ENCODE measurements around the gene MXRA7. TPM values are rescaled to one million over a fixed set of nuclear protein-coding genes. Genes with fewer than 3 reads are reported as not detected.

The MXRA7 gene
- total RNA-seq, 4 donors from 2014 or later = 44.5 to 67.8 (median 56.9) TPM

- Histone ChIP-seq H3K27ac (peak overlapping the region; percentile 88), H3K36me3 (peaks cover 14% of the 10 kb centered on the region), H3K4me3 (peak overlapping the region; percentile 75), H3K27me3 (no peaks in the 10 kb centered on the region), H3K9me3 (no peaks in the 10 kb centered on the region), H3K4me1 (peaks cover 32% of the 10 kb centered on the region)
- 38% methylated on average over 19 of the region's 29 CpGs for WGBS
- peak; percentile 88 for DNase-seq (ENCODE audit: low spot score in 2 of 2)
- TF ChIP-seq POLR2AphosphoS5 (IDR thresholded peaks at IDR 0.05) (no peak), EP300 (IDR thresholded peaks at IDR 0.05) (no peak), POLR2A (IDR thresholded peaks at IDR 0.05) (no peak)
- TF ChIP-seq, protein P1, sequence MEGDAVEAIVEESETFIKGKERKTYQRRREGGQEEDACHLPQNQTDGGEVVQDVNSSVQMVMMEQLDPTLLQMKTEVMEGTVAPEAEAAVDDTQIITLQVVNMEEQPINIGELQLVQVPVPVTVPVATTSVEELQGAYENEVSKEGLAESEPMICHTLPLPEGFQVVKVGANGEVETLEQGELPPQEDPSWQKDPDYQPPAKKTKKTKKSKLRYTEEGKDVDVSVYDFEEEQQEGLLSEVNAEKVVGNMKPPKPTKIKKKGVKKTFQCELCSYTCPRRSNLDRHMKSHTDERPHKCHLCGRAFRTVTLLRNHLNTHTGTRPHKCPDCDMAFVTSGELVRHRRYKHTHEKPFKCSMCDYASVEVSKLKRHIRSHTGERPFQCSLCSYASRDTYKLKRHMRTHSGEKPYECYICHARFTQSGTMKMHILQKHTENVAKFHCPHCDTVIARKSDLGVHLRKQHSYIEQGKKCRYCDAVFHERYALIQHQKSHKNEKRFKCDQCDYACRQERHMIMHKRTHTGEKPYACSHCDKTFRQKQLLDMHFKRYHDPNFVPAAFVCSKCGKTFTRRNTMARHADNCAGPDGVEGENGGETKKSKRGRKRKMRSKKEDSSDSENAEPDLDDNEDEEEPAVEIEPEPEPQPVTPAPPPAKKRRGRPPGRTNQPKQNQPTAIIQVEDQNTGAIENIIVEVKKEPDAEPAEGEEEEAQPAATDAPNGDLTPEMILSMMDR (IDR thresholded peaks at IDR 0.05) = no peak
Measured at GRCh38 chr17:76709077-76709950, 1.5 kb downstream of the MXRA7 start.

- Histone ChIP-seq H3K27ac (peak overlapping the region; percentile 88), H3K27me3 (no peaks in the 10 kb centered on the region), H3K4me3 (no peak overlapping the region), H3K4me1 (peaks cover 32% of the 10 kb centered on the region), H3K36me3 (peaks cover 5% of the 10 kb centered on the region), H3K9me3 (no peaks in the 10 kb centered on the region)
- TF ChIP-seq, protein P1 (IDR thresholded peaks at IDR 0.05) = no peak
- no peak for TF ChIP-seq EP300 (IDR thresholded peaks at IDR 0.05)
- DNase-seq (ENCODE audit: low spot score in 2 of 2) = no peak
- 36% methylated on average over 10 of the region's 14 CpGs for WGBS
Measured at GRCh38 chr17:76707985-76708807, 2.6 kb downstream of the MXRA7 start.

DNA sequence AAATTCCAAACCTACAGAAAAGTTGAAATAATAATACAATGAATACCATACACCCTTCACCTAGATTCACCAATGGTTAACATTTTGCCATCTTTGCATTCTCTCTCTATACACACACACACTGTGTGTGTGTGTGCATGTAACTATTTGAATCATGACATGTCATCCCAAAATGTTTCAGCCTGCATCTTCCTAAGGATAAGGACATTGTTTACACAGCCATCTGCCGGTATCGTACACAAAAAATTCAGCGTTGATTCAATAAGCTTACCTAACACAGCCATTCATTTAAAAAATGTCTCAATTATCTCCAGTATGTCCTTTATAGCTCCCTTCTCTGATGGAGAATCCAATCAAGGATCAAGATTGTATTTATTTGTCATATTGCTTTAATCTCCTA lies 3.9 kb downstream of the MXRA7 start:
- H3K36me3 ChIP-seq = no peaks in the 10 kb centered on the region
- H3K4me1 ChIP-seq = peaks cover 34% of the 10 kb centered on the region
- no peaks in the 10 kb centered on the region for H3K9me3 ChIP-seq
- TF ChIP-seq EP300 (IDR thresholded peaks at IDR 0.05) (no peak), POLR2AphosphoS5 (IDR thresholded peaks at IDR 0.05) (no peak), POLR2A (IDR thresholded peaks at IDR 0.05) (no peak)
- TF ChIP-seq, protein P1 (IDR thresholded peaks at IDR 0.05) = no peak
- no peak overlapping the region for H3K27ac ChIP-seq
- H3K4me3 ChIP-seq = no peak overlapping the region
- H3K27me3 ChIP-seq = no peaks in the 10 kb centered on the region
- WGBS = 89% methylated on average over 3 of the region's 3 CpGs
- no peak for DNase-seq (ENCODE audit: low spot score in 2 of 2)

GRCh38 chr17:76704805-76705204 lies 6.0 kb downstream of the MXRA7 start:
- no peak for TF ChIP-seq EP300 (IDR thresholded peaks at IDR 0.05)
- TF ChIP-seq POLR2AphosphoS5 (IDR thresholded peaks at IDR 0.05) = no peak
- no peak for TF ChIP-seq POLR2A (IDR thresholded peaks at IDR 0.05)
- TF ChIP-seq, protein P1 (IDR thresholded peaks at IDR 0.05) = no peak
- no peaks in the 10 kb centered on the region for H3K27me3 ChIP-seq
- H3K36me3 ChIP-seq = no peaks in the 10 kb centered on the region
- no peak overlapping the region for H3K4me3 ChIP-seq
- DNase-seq (ENCODE audit: low spot score in 2 of 2) = no peak
- H3K27ac ChIP-seq = no peak overlapping the region
- H3K9me3 ChIP-seq = no peaks in the 10 kb centered on the region
- peaks cover 45% of the 10 kb centered on the region for H3K4me1 ChIP-seq
- WGBS = 68% methylated on average over 4 of the region's 4 CpGs
